ENCODE measurements around the gene FGF14.

GRCh38 chr13:101949681-101950080 lies 452.2 kb downstream of the FGF14 start:
- TF ChIP-seq POLR2A (IDR thresholded peaks at IDR 0.05) (no peak), CTCF (IDR thresholded peaks at IDR 0.05) (no peak)
